Measurements from ENCODE around the gene CAMK2N1.

Gene CAMK2N1

DNA sequence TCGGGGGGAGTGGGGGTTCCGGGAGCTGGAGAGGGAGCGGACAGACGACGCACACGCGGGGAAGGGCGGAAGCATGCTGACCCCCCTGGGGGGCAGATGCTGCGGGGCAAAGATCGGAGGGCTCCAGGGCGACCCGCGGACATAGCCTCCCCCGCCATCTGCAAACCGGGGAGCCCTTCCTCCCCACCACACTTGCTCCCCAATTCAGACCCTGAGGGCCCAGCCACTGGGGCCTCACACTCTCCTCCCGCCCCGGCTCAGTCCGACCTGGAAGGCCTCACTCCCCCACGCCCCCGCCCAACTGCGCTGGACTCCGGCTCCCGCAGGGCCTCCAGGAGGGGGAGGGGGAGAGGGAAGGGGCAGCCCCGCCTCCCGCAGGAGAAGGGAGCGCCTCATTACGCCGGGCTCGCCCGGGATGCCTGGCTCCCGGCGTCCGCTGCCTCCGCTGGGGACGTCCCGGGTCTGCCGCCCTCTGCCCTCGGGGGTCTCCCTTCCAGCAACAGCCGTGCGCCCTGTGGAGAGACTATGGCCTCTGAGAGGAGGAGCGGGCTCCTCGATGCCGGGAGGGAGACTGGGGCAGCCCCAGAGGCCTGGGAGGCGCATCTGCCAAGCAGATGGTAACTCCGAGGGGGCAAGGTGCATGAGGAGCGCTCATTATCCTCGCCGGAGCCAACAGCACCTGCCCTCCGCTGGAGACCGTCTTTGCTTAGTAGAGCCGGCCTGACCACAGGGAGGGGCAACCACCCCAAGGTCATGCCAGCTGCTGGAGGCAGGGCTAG is 636 bp upstream of the CAMK2N1 start:
- H3K9me3 ChIP-seq, result no peaks in the 10 kb centered on the region
- DNase-seq, result peak; percentile 67
- TF ChIP-seq, protein P1, sequence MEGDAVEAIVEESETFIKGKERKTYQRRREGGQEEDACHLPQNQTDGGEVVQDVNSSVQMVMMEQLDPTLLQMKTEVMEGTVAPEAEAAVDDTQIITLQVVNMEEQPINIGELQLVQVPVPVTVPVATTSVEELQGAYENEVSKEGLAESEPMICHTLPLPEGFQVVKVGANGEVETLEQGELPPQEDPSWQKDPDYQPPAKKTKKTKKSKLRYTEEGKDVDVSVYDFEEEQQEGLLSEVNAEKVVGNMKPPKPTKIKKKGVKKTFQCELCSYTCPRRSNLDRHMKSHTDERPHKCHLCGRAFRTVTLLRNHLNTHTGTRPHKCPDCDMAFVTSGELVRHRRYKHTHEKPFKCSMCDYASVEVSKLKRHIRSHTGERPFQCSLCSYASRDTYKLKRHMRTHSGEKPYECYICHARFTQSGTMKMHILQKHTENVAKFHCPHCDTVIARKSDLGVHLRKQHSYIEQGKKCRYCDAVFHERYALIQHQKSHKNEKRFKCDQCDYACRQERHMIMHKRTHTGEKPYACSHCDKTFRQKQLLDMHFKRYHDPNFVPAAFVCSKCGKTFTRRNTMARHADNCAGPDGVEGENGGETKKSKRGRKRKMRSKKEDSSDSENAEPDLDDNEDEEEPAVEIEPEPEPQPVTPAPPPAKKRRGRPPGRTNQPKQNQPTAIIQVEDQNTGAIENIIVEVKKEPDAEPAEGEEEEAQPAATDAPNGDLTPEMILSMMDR (IDR thresholded peaks at IDR 0.05; ENCODE audit: low read depth, low read length), result no peak
- no peaks in the 10 kb centered on the region for H3K4me1 ChIP-seq
- H3K27me3 ChIP-seq, result peaks cover 21% of the 10 kb centered on the region
- H3K36me3 ChIP-seq, result no peaks in the 10 kb centered on the region
- H3K4me3 ChIP-seq (ENCODE audit: low read depth, low read length), result peak overlapping the region; percentile 55

DNA sequence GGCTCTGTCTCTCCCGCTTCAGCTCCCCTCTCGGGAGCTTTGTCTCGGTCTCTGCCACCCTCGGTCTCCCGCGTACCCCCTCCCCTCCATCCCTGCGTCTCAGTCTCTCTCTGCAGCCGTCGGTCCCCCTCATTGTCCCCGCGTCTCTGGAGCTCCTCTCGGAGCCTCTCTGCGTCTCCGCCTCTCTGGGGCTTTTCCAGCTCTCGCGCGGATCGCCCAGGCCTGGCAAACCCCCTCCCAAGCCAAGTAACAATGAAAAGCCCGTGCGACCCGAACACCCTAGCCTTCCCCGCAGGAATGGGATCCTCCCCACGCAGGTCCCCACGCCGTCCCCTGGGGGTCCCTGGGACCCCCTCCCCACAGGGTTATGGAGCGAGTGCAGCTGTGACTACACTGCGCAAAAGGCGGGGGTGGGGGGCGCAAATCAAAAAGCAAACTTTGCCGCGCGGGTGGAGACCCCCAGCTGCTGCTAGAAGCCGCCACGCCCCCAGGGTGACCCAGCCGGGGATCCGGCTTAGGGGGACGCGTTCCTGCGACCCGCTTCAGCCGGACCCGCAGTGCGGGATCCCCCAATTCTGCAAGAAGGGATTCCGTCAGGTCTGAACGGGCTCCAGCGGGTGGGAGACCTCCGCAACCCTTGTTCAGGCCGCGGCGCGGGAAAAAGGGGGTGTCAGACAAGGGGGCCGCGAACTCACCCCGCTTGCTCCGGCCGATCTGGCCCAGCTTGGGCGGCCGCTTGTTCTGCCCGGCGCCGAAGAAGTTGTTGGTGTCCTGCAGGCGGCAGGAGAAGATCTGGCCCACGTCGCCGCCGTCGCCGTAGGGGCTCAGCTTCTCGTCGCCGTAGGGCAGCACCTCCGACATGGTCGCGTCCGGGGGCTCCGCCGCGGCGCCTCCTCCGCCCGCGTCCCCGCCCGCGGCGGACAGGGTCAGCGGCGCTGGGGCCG is 1.2 kb downstream of the CAMK2N1 start:
- no peak for DNase-seq
- no peaks in the 10 kb centered on the region for H3K4me1 ChIP-seq
- no peaks in the 10 kb centered on the region for H3K9me3 ChIP-seq
- H3K36me3 ChIP-seq, result no peaks in the 10 kb centered on the region
- peak overlapping the region; percentile 61 for H3K4me3 ChIP-seq (ENCODE audit: low read depth, low read length)
- TF ChIP-seq, protein P1 (IDR thresholded peaks at IDR 0.05; ENCODE audit: low read depth, low read length), result no peak
- peaks cover 21% of the 10 kb centered on the region for H3K27me3 ChIP-seq

DNA sequence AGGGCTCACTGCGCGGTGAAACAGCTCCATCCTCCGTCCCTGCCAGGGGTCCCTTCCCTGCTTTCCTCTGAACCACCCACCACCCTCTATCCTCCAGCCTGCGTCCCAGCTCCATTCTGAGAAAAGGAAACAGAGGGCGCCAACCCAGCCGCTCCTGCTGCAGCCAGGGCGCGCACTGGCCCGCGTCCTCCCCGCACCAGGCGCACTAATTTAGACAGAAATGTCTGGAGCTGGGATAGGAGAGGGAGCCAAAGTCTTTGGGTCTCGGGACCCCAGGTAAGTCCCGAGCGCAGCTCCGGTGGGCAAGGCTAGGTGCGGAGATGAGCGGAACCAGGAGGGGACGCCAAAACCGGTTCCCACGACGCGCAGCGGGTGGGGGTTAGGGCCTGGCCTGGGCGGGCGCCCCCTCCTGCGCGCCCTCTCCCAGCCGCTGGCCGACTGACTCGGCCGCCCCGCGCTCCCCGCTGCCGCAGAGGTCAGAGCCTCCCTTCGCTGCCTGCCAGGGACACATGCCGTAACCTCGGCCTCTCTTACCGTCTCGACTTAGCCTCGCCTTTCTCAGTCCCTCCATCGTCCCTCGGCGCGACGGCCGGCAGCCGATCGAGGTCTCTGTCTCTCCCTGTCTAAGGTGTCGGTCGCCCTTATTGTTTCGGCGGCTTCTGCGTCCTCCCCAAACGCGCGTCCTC is 2.0 kb downstream of the CAMK2N1 start:
- Histone ChIP-seq H3K4me1 (no peaks in the 10 kb centered on the region), H3K36me3 (no peaks in the 10 kb centered on the region), H3K4me3 (ENCODE audit: low read depth, low read length) (peak overlapping the region; percentile 61), H3K27me3 (peaks cover 21% of the 10 kb centered on the region), H3K9me3 (no peaks in the 10 kb centered on the region)
- peak; percentile 39 for DNase-seq
- TF ChIP-seq, protein P1 (IDR thresholded peaks at IDR 0.05; ENCODE audit: low read depth, low read length), result peak; percentile 8; the same call in 1 of the 2 replicates

DNA sequence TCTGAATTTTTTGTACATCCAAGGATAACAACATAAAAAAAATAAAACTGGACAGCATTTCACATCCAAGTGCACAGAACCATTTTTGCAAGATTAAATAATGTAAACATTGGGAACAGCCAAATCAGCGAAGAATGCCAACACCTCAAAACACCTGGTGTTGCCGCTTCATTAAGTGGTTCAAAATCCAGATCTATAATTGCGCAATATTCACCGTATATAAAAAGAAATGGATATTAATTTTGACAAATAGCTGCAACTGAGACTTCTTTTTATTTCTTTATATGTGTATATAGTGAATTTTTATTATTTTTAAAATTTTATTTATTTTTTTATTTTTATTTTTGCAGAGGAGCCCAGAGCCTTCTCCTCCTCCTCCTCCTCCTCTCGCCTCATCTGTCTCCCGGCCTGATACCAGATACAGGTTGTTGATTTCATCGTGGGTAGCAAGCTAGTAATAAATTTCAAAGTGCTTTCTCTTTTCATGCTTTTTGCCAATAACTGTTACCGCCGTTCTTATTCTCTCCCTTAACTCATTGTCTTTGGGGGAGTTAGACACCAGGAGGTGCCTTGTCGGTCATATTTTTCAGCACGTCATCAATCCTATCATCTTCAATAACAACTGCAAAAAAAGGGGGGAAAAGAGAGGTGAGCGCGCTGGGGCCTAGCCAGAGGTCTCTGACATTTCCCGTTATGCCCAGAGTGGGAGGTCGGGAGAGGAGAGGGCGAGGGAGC is 2.7 kb downstream of the CAMK2N1 start:
- Histone ChIP-seq H3K4me3 (ENCODE audit: low read depth, low read length) (peak overlapping the region; percentile 61), H3K9me3 (no peaks in the 10 kb centered on the region), H3K27me3 (peaks cover 21% of the 10 kb centered on the region), H3K4me1 (no peaks in the 10 kb centered on the region), H3K36me3 (no peaks in the 10 kb centered on the region)
- DNase-seq, result no peak
- TF ChIP-seq, protein P1 (IDR thresholded peaks at IDR 0.05; ENCODE audit: low read depth, low read length), result no peak

DNA sequence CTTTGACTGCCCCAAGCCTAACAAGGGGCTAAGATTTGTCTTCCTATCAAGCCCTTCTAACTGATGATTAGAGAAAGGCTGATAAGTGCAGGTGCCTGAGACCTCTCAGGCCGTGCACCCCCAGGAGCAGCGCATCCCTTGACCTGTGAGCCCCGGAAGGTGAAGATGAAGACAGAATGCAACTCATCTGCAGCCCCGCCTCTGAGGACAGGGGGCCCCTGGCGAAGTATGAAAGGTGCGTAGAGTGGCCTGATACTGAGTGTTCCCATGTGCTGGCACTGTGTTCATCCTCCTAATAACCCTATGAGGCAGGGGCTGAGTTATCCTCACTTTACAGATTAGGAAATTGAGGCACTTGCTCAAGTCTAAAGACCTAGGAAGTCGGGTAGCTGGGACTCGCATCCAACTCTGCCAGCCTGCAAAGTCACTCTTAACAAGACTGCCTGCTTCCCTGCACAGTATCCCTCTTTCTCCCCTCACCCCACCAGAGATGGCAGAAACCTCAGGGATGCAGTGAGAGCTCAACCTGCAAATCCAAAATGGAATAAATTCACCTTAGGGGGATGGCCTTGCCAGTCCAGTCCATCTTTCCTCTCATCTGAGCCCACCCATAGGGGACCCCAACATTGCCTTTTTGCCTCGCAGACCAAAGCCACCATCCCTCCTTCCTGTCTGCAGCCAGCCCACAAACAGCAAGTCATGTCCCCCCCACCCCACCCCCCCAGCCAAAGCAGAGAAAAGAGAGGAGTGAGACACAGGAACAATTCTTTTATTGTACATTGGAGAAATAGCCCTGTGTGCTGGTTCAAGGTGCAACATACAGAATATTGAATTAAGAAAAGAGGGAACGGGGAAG is 4.1 kb downstream of the CAMK2N1 start:
- Histone ChIP-seq H3K36me3 (no peaks in the 10 kb centered on the region), H3K4me1 (peaks cover 8% of the 10 kb centered on the region), H3K4me3 (ENCODE audit: low read depth, low read length) (no peak overlapping the region), H3K27me3 (peaks cover 18% of the 10 kb centered on the region), H3K9me3 (no peaks in the 10 kb centered on the region)
- TF ChIP-seq, protein P1 (IDR thresholded peaks at IDR 0.05; ENCODE audit: low read depth, low read length), result no peak
- no peak for DNase-seq

Measured in BE2C (cell line).